CD4-positive, alpha-beta T cell treated with Interleukin-17A for 4 hours (primary cell): ENCODE data around the gene BCOR.

Experiments
- DNase-seq: peaks from one replicate; pipeline ENCODE4 v3.0.0-alpha.2; 2020; ENCODE audit warnings: mixed read lengths

The BCOR gene

GRCh38 chrX:40061005-40061404 is 36.8 kb downstream of the BCOR start:
- no peak for DNase-seq

- no peak for DNase-seq
Observed at GRCh38 chrX:40060356-40060845, 37.4 kb downstream of the BCOR start.

GRCh38 chrX:40058719-40059118 is 39.0 kb downstream of the BCOR start:
- no peak for DNase-seq

- DNase-seq = no peak
Observed at GRCh38 chrX:40057405-40057804, 40.4 kb downstream of the BCOR start.

GRCh38 chrX:40056420-40056819 is 41.3 kb downstream of the BCOR start:
- no peak for DNase-seq

- no peak for DNase-seq
Observed at GRCh38 chrX:40055495-40055894, 42.3 kb downstream of the BCOR start.

- no peak for DNase-seq
Observed at GRCh38 chrX:40054793-40055192, 43.0 kb downstream of the BCOR start.

- no peak for DNase-seq
Observed at GRCh38 chrX:40050532-40050931, 47.2 kb downstream of the BCOR start.

- DNase-seq = no peak
Observed at GRCh38 chrX:40049084-40049641, 48.6 kb downstream of the BCOR start.

- DNase-seq = no peak
Observed at GRCh38 chrX:40047485-40047884, 50.3 kb downstream of the BCOR start.

GRCh38 chrX:40043895-40044294 is 53.9 kb downstream of the BCOR start:
- DNase-seq = no peak

- no peak for DNase-seq
Observed at GRCh38 chrX:40041915-40042314, 55.8 kb downstream of the BCOR start.

- no peak for DNase-seq
Observed at GRCh38 chrX:40040686-40041461, 56.9 kb downstream of the BCOR start.

- no peak for DNase-seq
Observed at GRCh38 chrX:40039887-40040286, 57.9 kb downstream of the BCOR start.

- DNase-seq = no peak
Observed at GRCh38 chrX:40037367-40037766, 60.4 kb downstream of the BCOR start.

- DNase-seq = no peak
Observed at GRCh38 chrX:40035726-40036125, 62.0 kb downstream of the BCOR start.

- no peak for DNase-seq
Observed at GRCh38 chrX:40031911-40032310, 65.8 kb downstream of the BCOR start.

- no peak for DNase-seq
Observed at GRCh38 chrX:40030205-40030604, 67.6 kb downstream of the BCOR start.

GRCh38 chrX:40022421-40022820 is 75.3 kb downstream of the BCOR start:
- no peak for DNase-seq

- DNase-seq = no peak
Observed at GRCh38 chrX:40021647-40022046, 76.1 kb downstream of the BCOR start.

GRCh38 chrX:40019541-40019940 is 78.2 kb downstream of the BCOR start:
- no peak for DNase-seq

- DNase-seq = no peak
Observed at GRCh38 chrX:40018041-40018440, 79.7 kb downstream of the BCOR start.

- DNase-seq = no peak
Observed at GRCh38 chrX:40016749-40017148, 81.0 kb downstream of the BCOR start.

- DNase-seq = no peak
Observed at GRCh38 chrX:40015693-40016092, 82.1 kb downstream of the BCOR start.
